NCI-H2029 (cell line): Measurements from ENCODE around the gene TBPL1.
"Not testable (repeated sequence)": the region's sequence is repeated elsewhere in the genome, so short reads cannot be mapped to it uniquely, and the experiment has no call there.

Source experiments
- DNase-seq: peaks from one replicate; lab custom pipeline; 2025; lab: John Stamatoyannopoulos, UW

TBPL1 gene

DNA sequence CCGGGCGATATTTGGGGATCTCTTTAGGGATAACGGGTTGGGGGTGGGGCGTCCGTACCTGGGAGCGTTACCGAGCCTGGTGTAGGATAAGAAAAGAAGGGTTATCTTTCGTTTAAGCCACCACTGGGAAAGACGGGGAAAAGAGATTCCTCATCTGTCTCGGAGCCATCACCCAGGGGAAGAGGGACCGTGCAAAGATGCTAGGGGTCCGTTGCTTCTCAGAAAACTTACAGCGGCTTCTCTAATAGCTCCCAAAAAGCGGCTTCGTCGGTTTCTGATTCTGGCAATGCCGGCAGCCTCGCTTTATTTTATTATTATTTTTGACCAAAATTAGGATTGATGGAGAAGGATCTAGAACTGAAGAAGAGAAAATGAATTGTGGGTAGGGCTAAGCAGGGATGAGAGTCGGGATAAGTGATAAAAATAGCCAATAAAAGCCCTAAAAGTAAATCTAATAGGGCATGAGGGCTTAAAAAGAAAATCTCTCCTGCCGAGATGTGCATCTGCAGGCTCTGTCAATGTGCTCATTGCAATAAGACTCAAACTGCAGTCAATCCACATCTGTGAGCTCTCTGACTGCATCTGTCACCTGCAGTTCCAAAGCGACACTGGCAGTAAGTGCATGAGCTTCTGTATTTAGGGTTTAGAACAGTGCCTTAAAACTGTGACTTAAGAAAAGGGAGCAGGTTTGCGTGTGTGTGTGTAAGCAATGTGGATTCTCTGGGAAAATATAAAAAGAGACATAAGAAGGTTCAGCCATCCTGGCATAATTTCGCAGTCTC is 801 bp downstream of the TBPL1 start:
- DNase-seq = no peak

DNA sequence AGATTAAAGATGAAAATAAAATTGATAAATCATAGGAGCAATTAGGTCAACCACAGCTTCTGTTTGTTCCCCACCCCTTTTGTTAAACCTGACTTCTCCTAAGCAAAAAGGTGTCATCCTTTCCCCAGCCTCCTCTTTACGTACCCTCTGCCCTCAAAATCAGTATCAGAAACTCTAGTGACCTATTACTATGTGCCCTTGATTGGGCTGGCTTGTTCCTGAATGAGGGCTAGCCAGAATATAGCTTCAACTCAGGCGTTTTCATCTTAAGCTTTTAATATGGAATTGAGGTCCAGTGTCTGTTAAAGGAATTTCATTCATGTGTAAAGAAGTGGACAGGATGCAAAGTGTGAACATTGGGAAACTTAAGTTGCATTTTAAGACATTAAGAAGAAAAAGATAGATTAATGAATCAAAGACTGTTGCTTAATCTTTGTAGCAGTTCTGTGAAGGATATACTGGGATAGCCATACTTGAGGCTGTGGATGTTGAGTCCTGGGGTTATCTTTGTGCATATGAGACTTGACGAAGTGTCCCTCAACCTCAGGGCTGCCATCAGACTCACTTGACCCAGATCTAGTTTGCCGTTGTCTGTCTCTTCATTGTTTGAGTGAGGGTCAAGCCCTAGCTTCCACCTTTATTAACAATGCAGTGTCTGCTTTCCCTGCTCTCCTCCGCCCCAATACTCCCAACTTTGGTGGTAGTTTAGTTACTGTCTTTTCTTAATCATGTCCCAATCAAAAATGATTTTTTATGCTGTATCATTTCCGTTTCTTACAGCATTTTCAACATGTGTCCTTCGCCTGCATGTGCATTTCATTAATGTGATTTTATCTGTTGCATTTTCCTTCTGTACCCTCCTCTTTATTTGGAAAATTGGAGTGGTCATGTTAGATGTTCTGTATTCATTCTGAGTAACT is 1.9 kb downstream of the TBPL1 start:
- DNase-seq = no peak

GRCh38 chr6:133955582-133956415 is 2.8 kb downstream of the TBPL1 start:
- no peak for DNase-seq

- DNase-seq = no peak
Measured at GRCh38 chr6:133956416-133957049, 3.5 kb downstream of the TBPL1 start.

GRCh38 chr6:133957227-133957626 is 4.2 kb downstream of the TBPL1 start:
- DNase-seq = no peak

- no peak for DNase-seq
Measured at GRCh38 chr6:133957780-133958242, 4.8 kb downstream of the TBPL1 start.

DNA sequence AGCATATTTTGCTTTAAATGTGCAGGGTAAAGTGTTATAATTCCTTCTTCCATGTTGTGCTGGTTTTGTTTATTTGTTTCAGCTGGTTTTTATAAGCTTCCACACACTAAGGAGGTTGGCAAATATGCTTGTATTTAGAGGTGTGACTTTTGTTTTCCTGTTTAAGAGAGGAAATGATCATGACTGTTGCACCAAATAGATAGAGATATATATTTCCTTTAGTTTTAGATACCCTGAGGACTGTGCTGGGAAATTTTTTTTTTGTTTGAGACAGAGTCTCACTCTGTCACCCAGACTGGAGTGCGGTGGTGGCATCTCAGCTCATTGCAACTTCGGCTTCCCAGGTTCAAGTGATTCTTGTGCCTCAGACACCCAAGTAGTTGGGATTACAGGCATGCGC is 5.8 kb downstream of the TBPL1 start:
- no peak for DNase-seq

DNA sequence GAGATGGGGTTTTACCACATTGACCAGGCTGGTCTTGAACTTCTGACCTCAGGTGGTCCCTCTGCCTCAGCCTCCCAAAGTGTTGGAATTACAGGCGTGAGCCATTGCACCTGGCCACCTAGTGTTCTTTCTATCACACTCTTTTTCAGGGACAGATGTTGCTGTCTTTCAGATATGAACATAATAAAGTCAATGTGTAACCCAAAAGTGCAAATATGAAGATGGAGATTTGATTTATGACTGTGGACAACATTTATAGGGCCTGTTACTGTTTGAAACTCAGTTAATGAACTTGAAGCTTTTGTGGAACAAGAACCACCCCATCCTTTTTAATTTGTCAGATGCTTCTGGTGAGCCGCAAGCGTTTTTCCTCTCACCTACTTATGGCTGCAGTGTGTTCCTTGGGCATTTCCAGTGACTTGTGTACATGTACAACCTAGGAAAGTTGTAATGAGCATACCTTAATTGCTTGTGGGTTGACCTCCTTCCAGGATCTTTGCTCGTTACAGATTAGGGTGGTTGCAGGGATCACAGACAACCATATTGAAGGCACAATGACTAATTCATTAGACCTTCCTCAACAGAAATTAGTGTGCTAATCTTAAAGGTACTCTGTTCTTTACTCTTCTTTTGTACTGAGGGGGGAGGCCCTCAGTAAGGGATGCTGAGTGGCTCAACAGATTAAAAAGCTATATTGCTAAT is 6.8 kb downstream of the TBPL1 start:
- DNase-seq = no peak

DNA sequence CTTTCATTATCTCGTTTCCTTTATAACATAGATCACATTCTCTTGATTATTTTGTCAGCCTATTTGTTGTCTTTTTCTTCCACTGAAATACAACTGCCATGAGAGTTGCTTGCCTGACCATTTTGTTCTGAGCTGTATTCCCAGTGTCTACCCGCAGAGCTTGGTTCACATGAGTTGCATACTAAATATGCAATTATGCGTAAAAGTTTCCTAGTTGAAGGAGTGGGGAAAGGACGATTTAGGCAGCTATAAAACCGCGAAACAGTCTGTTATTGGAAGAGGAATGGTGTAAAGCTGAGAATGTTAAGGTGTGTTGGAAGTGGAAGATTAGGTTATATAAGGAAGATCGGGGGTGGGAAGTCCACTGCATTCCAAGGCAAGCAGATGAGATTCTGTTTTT is 8.8 kb downstream of the TBPL1 start:
- DNase-seq = no peak

DNA sequence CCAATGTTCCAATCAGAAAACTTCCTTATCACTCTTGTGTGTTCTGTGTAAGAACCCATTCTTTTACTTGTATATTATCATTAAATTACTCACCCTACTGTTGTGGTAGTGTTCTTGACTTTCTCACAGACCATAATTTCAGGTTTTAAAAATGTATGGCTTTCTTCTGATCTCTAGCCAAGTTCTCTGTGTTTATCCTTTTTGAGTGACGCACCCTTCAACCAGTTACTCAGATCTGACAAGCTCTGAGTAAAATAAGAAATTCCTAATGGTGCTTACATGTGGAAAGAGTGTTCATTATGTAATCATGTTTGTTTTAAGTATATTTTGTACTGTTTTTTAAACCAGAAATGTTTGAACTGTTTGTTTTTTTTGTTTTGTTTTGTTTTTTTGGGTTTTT is 11.0 kb downstream of the TBPL1 start:
- DNase-seq = no peak

- no peak for DNase-seq
Measured at GRCh38 chr6:133964702-133965101, 11.7 kb downstream of the TBPL1 start.

- no peak for DNase-seq
Measured at GRCh38 chr6:133965817-133966360, 12.9 kb downstream of the TBPL1 start.

DNA sequence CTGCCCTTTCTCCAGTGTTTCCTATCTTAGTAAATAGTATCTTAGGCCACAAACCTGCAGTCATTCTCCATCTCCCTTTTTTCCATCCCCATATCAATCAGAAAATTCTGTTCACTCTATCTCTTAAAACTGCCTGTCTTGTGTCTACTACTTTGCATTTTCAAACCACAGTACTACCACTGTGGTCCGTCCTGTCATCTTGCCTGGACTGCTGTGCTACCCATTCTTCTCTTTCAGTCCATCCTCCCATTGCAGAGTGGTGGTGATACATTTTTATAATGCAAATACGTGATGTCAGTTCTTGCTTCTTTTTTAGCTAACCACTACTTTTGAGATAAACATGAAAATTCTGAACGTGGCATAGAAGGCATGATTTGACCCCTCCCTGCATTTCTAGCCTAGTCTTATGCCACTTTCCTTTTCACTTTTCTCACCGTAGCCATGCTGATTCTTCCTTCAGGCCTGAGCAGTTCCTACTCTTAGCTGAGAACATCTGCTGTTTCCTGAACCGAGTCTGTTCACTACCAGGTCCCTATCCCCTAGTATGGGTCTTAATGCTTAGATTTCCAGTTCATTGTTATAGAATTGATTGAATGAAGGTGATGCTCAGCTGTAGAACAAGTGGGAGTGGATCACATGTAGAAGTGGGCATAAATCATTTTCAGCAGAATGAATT is 13.8 kb downstream of the TBPL1 start:
- no peak for DNase-seq

- DNase-seq = no peak
Measured at GRCh38 chr6:133967347-133967746, 14.3 kb downstream of the TBPL1 start.

- not testable (repeated sequence) for DNase-seq
Measured at GRCh38 chr6:133967835-133968234, 14.8 kb downstream of the TBPL1 start.

- DNase-seq = no peak
Measured at GRCh38 chr6:133969285-133969920, 16.4 kb downstream of the TBPL1 start.

DNA sequence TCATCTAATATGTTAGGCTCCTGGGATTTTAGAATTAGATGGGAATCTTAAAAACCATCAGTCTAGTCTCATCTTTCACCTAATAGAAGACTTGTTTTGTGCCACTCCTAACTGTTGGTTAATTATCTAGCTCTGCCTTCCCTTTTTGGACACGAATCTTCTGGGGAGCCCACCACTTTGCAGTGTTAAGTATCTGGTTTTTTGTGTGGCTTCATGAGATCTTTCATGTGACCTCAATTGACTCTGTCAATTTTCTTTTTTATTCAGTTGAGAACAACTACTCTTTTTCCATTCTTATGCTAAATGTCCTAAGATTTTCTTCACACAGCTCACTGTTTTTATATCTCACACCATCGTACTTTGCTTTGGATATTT is 16.9 kb downstream of the TBPL1 start:
- DNase-seq = no peak

DNA sequence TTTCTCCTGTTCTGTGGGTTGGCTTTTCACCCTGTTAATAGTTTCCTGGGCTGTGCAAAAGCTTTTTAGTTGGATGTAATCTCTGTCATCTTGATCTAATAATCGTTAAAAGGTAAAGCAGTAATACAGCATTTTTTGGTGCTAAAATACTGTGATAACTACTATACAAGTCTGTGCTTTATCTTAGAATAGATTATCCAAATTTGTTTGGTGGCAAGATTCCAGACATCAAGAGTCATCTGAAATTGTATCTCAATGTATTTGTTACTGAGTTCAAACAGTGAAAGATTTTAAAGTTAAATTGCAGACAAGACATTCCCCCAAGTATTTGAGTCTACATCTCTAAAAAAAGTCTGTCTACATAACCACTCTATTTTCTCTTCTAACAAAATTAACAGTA is 18.8 kb downstream of the TBPL1 start:
- DNase-seq = no peak

GRCh38 chr6:133972388-133972787 is 19.4 kb downstream of the TBPL1 start:
- DNase-seq = no peak
